ENCODE results near the gene CNTN2.

The CNTN2 gene

GRCh38 chr1:205122489-205122882 is 79.5 kb downstream of the CNTN2 start:
- no peak for DNase-seq (ENCODE audit: low spot score)

DNA sequence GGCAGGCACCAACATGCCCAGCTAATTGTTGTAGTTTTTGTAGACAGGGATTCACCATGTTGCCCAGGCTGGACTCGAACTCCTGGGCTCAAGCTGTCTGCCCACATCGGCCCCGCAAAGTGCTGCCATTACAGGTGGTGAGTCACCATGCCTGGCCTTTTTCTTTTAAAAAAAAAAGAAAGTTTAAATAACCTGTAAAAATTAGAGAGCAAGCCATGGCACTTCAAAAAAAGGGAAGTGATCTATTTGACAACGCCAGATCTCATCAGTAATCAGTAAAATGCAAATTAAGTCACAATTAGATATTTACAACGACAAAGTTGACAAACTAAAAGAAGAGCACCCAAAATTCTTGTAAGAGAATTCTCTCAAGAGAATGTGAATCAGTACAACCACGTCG is 81.7 kb downstream of the CNTN2 start:
- DNase-seq (ENCODE audit: low spot score) = no peak

DNA sequence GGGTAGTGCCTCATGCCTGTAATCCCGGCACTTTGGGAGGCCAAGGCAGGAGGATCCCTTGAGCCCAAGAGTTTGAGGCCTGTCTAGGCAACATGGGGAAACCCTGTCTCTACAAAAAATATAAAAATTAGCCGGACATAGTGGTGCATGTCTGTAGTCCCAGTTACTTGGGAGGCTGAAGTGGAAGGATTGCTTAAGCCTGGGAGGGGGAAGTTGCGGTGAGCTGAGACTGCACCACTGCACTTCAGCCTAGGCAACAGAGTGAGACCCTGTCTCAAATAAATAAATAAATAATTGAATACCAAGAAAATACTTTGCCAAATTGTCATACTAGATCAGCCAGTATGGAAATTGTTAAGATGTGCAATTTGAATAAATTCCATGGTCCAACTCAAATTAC is 84.6 kb downstream of the CNTN2 start:
- DNase-seq (ENCODE audit: low spot score) = no peak
